Peyer's patch (tissue), 4 donors: ENCODE results near the gene CD300E.

ENCODE experiments used
- POLR2A ChIP-seq, 2 donors: fragments of 450-650 bp; IDR thresholded peaks; one replicate each; pipeline ENCODE4 v1.5.1; 2017; ENCODE audit warnings: antibody characterized with exemption in 2 of 2, mild to moderate bottlenecking in 2 of 2, moderate library complexity in 2 of 2
- TF ChIP-seq, protein P1 (sequence below), 6 experiments: fragments of 450-650 bp in 4 of 6; fragments of 200-600 bp in 2 of 6; sonication (generic) in 1 of 6; IDR thresholded peaks; one replicate each; pipeline ENCODE4 v1.5.1; 2017 to 2019; ENCODE audit warnings: antibody characterized with exemption in 6 of 6, mild to moderate bottlenecking in 3 of 6, moderate library complexity in 1 of 6

DNA sequence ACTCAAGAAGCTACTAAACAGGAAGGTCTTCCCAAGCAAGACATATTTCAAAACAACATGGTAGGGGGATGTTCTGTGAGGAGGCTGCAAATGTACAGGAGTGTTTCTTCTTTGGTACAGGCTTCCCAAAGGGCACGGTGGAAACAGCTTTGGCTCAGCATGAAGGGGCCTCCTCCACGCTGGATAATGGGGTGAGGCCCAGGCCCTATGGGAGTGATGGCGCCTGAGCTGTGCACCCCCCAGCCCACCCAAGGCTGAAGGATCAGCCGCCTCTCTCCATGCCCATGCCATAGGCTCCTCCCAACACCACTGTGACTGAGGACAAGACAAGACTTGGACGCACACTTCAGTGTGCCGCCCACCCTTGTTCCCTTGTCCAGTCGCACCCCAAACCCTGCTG is 6.8 kb downstream of the CD300E start:
- TF ChIP-seq POLR2A (IDR thresholded peaks at IDR 0.05) = no peak
- TF ChIP-seq, protein P1, sequence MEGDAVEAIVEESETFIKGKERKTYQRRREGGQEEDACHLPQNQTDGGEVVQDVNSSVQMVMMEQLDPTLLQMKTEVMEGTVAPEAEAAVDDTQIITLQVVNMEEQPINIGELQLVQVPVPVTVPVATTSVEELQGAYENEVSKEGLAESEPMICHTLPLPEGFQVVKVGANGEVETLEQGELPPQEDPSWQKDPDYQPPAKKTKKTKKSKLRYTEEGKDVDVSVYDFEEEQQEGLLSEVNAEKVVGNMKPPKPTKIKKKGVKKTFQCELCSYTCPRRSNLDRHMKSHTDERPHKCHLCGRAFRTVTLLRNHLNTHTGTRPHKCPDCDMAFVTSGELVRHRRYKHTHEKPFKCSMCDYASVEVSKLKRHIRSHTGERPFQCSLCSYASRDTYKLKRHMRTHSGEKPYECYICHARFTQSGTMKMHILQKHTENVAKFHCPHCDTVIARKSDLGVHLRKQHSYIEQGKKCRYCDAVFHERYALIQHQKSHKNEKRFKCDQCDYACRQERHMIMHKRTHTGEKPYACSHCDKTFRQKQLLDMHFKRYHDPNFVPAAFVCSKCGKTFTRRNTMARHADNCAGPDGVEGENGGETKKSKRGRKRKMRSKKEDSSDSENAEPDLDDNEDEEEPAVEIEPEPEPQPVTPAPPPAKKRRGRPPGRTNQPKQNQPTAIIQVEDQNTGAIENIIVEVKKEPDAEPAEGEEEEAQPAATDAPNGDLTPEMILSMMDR (IDR thresholded peaks at IDR 0.05) = no peak
